Ovary (tissue), 9 donors: ENCODE results near the gene DHRS2. TPM values are rescaled to one million over a fixed set of nuclear protein-coding genes. Genes with fewer than 3 reads are reported as not detected.

ENCODE experiments used
- DNase-seq, 5 donors: peaks; one replicate each; pipeline ENCODE4 v3.0.0-alpha.2; 2019 to 2020
- H3K27ac ChIP-seq, 2 donors: fragments of 200-600 bp; one replicate each; pipeline versions ENCODE4 v1.5.1 to v1.8.0; 2019 to 2022
- H3K27me3 ChIP-seq: fragments of 200-600 bp; one replicate; pipeline ENCODE4 v1.8.0; 2022
- H3K36me3 ChIP-seq: fragments of 200-600 bp; sonication (generic); one replicate; pipeline ENCODE4 v1.5.1; 2019
- H3K4me1 ChIP-seq: one replicate; pipeline ENCODE4 v1.8.1; 2013; ENCODE audit warnings: mild to moderate bottlenecking, moderate library complexity; ENCODE audit not compliant: insufficient read depth
- H3K4me3 ChIP-seq: fragments of 200-600 bp; sonication (generic); one replicate; pipeline ENCODE4 v1.5.1; 2017
- H3K9me3 ChIP-seq, 2 donors: fragments of 200-600 bp in 1 of 2; sonication (generic) in 1 of 2; one replicate each; pipeline versions ENCODE4 v1.5.1 to v1.8.1; 2013 to 2019; ENCODE audit warnings: mild to moderate bottlenecking in 1 of 2, moderate library complexity in 1 of 2
- CTCF ChIP-seq, 3 donors: fragments of 450-650 bp in 2 of 3; fragments of 200-600 bp in 1 of 3; IDR thresholded peaks; one replicate each; pipeline versions ENCODE4 v1.5.1 to v1.8.0; 2016 to 2022; ENCODE audit warnings: antibody characterized with exemption in 3 of 3, mild to moderate bottlenecking in 1 of 3
- EP300 ChIP-seq: sonication (generic); formaldehyde crosslinking; IDR thresholded peaks from one replicate; pipeline ENCODE4 v1.6.1; 2017; ENCODE audit warnings: antibody characterized with exemption
- POLR2A ChIP-seq: fragments of 450-650 bp; IDR thresholded peaks from one replicate; pipeline ENCODE4 v1.6.1; 2017; ENCODE audit warnings: antibody characterized with exemption, mild to moderate bottlenecking, moderate library complexity
- WGBS, 3 donors: extraction: QIAGEN DNeasy Blood & Tissue Kit in 1 of 3; methylation state at CpG; one replicate each; pipeline versions ENCODE4 v1.1.5 to v1.1.7; 2013 to 2017; 5-methylcytosine and 5-hydroxymethylcytosine counted together
- intact Hi-C, 4 donors: fragments of 100-400 bp; cut with DNase I; formaldehyde crosslinking; loops; one replicate each; pipeline versions ENCODE4 v1.11.0 to v1.15.1; 2022 to 2023
- polyA plus RNA-seq, 2 donors: library from polyadenylated mRNA; stranded (reverse); fragments of 200-250 nt in 1 of 2; fragments of 350-450 nt in 1 of 2; fragmentation: Illumina TruSeq in 1 of 2; extraction: RNeasy Lipid Tissue Mini Kit (QIAGEN cat#74804) in 1 of 2; gene quantifications; one replicate each; pipeline ENCODE4 v1.2.3, GENCODE V29; 2013 to 2014
- total RNA-seq, 7 donors: library from RNA; depleted of rRNA in 2 of 7; stranded (reverse); fragments of >200 nt in 2 of 7; fragmentation: NEBNext Ultra II Directional in 3 of 7; extraction: Animal tissue kit (Norgen Biotek cat#: 25700) in 3 of 7; gene quantifications; one replicate each; pipeline versions ENCODE4 v1.1.0 to v1.2.4, GENCODE V29; 2016 to 2023
- donor health status: DM: no; HTN: no; CAD: no; lungs with moderate emphysema.
- donor health status: DM: no; HTN: no; CAD: no.
- donor health status: Bipolar disorder and iron deficiency.
- donor health status: DM: yes; HTN: yes; CAD: no.
- donor health status: DM: no; HTN: no; CAD: no.
- donor health status: DM: yes; HTN: yes; CAD: no.

DHRS2 gene
- total and polyA plus RNA-seq, 9 donors: 1.6 to 46.6 (median 14.9) TPM

- no peak for TF ChIP-seq POLR2A
- no peak for TF ChIP-seq EP300
- no peak for TF ChIP-seq CTCF (IDR thresholded peaks at IDR 0.05)
- intact Hi-C loops: no loop called here
- Histone ChIP-seq H3K27me3 (no peaks in the 10 kb centered on the region), H3K4me3 (no peak overlapping the region), H3K36me3 (no peaks in the 10 kb centered on the region), H3K27ac (no peak overlapping the region), H3K4me1 (no peaks in the 10 kb centered on the region), H3K9me3 (no peaks in the 10 kb centered on the region)
- DNase-seq: no peak
- WGBS, 3 donors: 91 to 93% (median 91%) methylated on average over 1 of the region's 1 CpG
These were observed 18.6 kb upstream of the DHRS2 start for GRCh38 chr14:23617539-23617938.

- no peak for DNase-seq
- no peaks in the 10 kb centered on the region for H3K4me1 ChIP-seq
- H3K4me3 ChIP-seq: no peak overlapping the region
- no peaks in the 10 kb centered on the region for H3K36me3 ChIP-seq
- no peaks in the 10 kb centered on the region for H3K27me3 ChIP-seq
- intact Hi-C loops: no loop called here
- no peak overlapping the region for H3K27ac ChIP-seq
- TF ChIP-seq EP300 (no peak), POLR2A (no peak), CTCF (IDR thresholded peaks at IDR 0.05) (no peak)
- H3K9me3 ChIP-seq: no peaks in the 10 kb centered on the region
- WGBS, 3 donors: 86 to 89% (median 88%) methylated on average over 2 of the region's 2 CpGs
These were observed 17.7 kb upstream of the DHRS2 start for GRCh38 chr14:23618415-23618988.

GRCh38 chr14:23620177-23620702 lies 15.9 kb upstream of the DHRS2 start:
- no peaks in the 10 kb centered on the region for H3K36me3 ChIP-seq
- 76 to 93% (median 85%) methylated on average over 3 of the region's 3 CpGs for WGBS, 3 donors
- TF ChIP-seq POLR2A: no peak
- TF ChIP-seq EP300: no peak
- no peak for TF ChIP-seq CTCF (IDR thresholded peaks at IDR 0.05)
- H3K9me3 ChIP-seq: no peaks in the 10 kb centered on the region
- no peak overlapping the region for H3K4me3 ChIP-seq
- no peak overlapping the region for H3K27ac ChIP-seq
- DNase-seq: no peak
- H3K4me1 ChIP-seq: no peaks in the 10 kb centered on the region
- H3K27me3 ChIP-seq: no peaks in the 10 kb centered on the region
- intact Hi-C loops: no loop called here

- H3K27ac ChIP-seq: no peak overlapping the region
- H3K9me3 ChIP-seq: no peaks in the 10 kb centered on the region
- no peaks in the 10 kb centered on the region for H3K36me3 ChIP-seq
- 59 to 64% (median 62%) methylated on average over 6 of the region's 6 CpGs for WGBS, 3 donors
- no peak for TF ChIP-seq EP300
- TF ChIP-seq POLR2A: no peak
- no peak for TF ChIP-seq CTCF (IDR thresholded peaks at IDR 0.05)
- intact Hi-C loops: no loop called here
- no peaks in the 10 kb centered on the region for H3K27me3 ChIP-seq
- H3K4me3 ChIP-seq: no peak overlapping the region
- no peaks in the 10 kb centered on the region for H3K4me1 ChIP-seq
- no peak for DNase-seq
These were observed 14.8 kb upstream of the DHRS2 start for GRCh38 chr14:23621204-23621931.
